ENCODE data around the gene CIRBP. TPM values are rescaled to one million over a fixed set of nuclear protein-coding genes. Genes with fewer than 3 reads are reported as not detected.

Gene CIRBP
- total and polyA plus RNA-seq, 7 donors = 129 to 1,004 (median 602) TPM

GRCh38 chr19:1239796-1240737 lies 29.1 kb upstream of the CIRBP start:
- Histone ChIP-seq H3K4me1 (peaks cover 0 to 72% (median 68%) of the 10 kb centered on the region in 4 donors), H3K27me3 (peaks cover 6 to 19% (median 7%) of the 10 kb centered on the region in 3 donors), H3K9me3 (no peaks in the 10 kb centered on the region), H3K36me3 (no peaks in the 10 kb centered on the region), H3K4me3 (peak overlapping the region in 3 of 4 donors; percentile 28 to 45 (median 42)), H3K27ac (peak overlapping the region; percentile 93 to 100 (median 98))
- intact Hi-C loops (cut with DNase I) = loop anchor here (1.0 to 5.0 kb wide), 5 partner anchors 68 to 315 kb away; partner anchors contain the start of genes RNU6-2, SBNO2 and TMEM259
- DNase-seq = peak; percentile 96
- TF ChIP-seq POLR2AphosphoS5 (IDR thresholded peaks at IDR 0.05) (peak; percentile 53 to 78 (median 68)), POLR2A (IDR thresholded peaks at IDR 0.05) (no peak), CTCF (IDR thresholded peaks at IDR 0.05) (peak; percentile 38 to 92 (median 77)), EP300 (IDR thresholded peaks at IDR 0.05) (peak in 2 of 4 donors; percentile 18 to 61)
- WGBS, 2 donors = 5 to 12% methylated on average over 84 of the region's 84 CpGs

- no peaks in the 10 kb centered on the region for H3K9me3 ChIP-seq
- 26 to 56% methylated on average over 15 of the region's 15 CpGs for WGBS, 2 donors
- peaks cover 0 to 80% (median 77%) of the 10 kb centered on the region in 4 donors for H3K4me1 ChIP-seq
- TF ChIP-seq POLR2AphosphoS5 (IDR thresholded peaks at IDR 0.05) = no peak
- no peak for TF ChIP-seq CTCF (IDR thresholded peaks at IDR 0.05)
- TF ChIP-seq EP300 (IDR thresholded peaks at IDR 0.05) = no peak
- no peak for TF ChIP-seq POLR2A (IDR thresholded peaks at IDR 0.05)
- peak; percentile 75 for DNase-seq
- peaks cover 6 to 14% (median 7%) of the 10 kb centered on the region in 3 donors for H3K27me3 ChIP-seq
- peak overlapping the region in 3 of 4 donors; percentile 70 to 85 (median 79) for H3K4me3 ChIP-seq
- no peaks in the 10 kb centered on the region for H3K36me3 ChIP-seq
- H3K27ac ChIP-seq = peak overlapping the region; percentile 93 to 100 (median 98)
- intact Hi-C loops (cut with DNase I) = loop anchor here (1.0 to 5.0 kb wide), 5 partner anchors 69 to 316 kb away; partner anchors contain the start of genes RNU6-2, SBNO2 and TMEM259
These were observed 28.2 kb upstream of the CIRBP start for GRCh38 chr19:1240925-1241324.

- no peaks in the 10 kb centered on the region for H3K9me3 ChIP-seq
- intact Hi-C loops (cut with DNase I) = loop anchor here (2.0 to 5.0 kb wide), 4 partner anchors 69 to 317 kb away; partner anchors contain the start of genes RNU6-2, SBNO2 and TMEM259
- H3K27ac ChIP-seq = peak within 1 kb of the TSS; percentile 93 to 100 (median 98)
- WGBS, 2 donors = 1% methylated on average over 79 of the region's 79 CpGs
- peaks cover 0 to 80% (median 77%) of the 10 kb centered on the region in 4 donors for H3K4me1 ChIP-seq
- peak; percentile 98 for DNase-seq
- H3K36me3 ChIP-seq = no peaks in the 10 kb centered on the region
- peaks cover 6 to 8% (median 7%) of the 10 kb centered on the region in 3 donors for H3K27me3 ChIP-seq
- peak in 1 of 2 donors; percentile 33 for TF ChIP-seq POLR2A (IDR thresholded peaks at IDR 0.05)
- peak; percentile 93 to 95 (median 94) for TF ChIP-seq POLR2AphosphoS5 (IDR thresholded peaks at IDR 0.05)
- TF ChIP-seq EP300 (IDR thresholded peaks at IDR 0.05) = peak in 1 of 4 donors; percentile 83
- TF ChIP-seq CTCF (IDR thresholded peaks at IDR 0.05) = no peak
- H3K4me3 ChIP-seq = peak within 1 kb of the TSS; percentile 70 to 85 (median 79)
These were observed 27.6 kb upstream of the CIRBP start, which contains the start of gene ATP5F1D for GRCh38 chr19:1241417-1242095. Gene ATP5F1D (plus strand): TSS chr19:1241751. CDS start chr19:1241851, 100 bp downstream.
